IMR-90 (cell line): ENCODE data around the gene MLF2. TPM values are rescaled to one million over a fixed set of nuclear protein-coding genes. Genes with fewer than 3 reads are reported as not detected.

ENCODE experiments used
- ATAC-seq: fragments of 200-7000 bp; cut with Tn5 transposase; 2 replicates; pipeline ENCODE4 v1.9.1; 2020; ENCODE audit warnings: low read depth, mild to moderate bottlenecking, moderate library complexity
- BruUV-seq: library from RNA; stranded (reverse); fragments of 400-500 nt; replicated peaks from 2 replicates; lab custom pipeline; 2021; lab: Mats Ljungman, UMichigan
- CTCF ChIA-PET: fragments of 300-600 bp; formaldehyde crosslinking; extraction: SDS; loops from one replicate; lab custom pipeline; 2021; ENCODE audit warnings: antibody characterized with exemption; lab: Yijun Ruan, JAX
- POLR2A ChIA-PET: fragments of 300-600 bp; sonication (Branson Sonifier 250); formaldehyde crosslinking; loops from one replicate; lab custom pipeline; 2022; ENCODE audit warnings: antibody characterized with exemption; ENCODE audit not compliant: unreplicated experiment; lab: Charles Lee
- DNase-seq: peaks from one replicate; pipeline ENCODE4 v3.0.0; 2013
- H2AFZ ChIP-seq: replicated peaks from 2 replicates; pipeline ENCODE3; 2013; ENCODE audit warnings: low read length, mild to moderate bottlenecking; ENCODE audit not compliant: poor library complexity
- H2AK5ac ChIP-seq: 2 replicates; pipeline ENCODE4 v1.6.1; 2013; ENCODE audit warnings: low read depth, low read length, inconsistent platforms
- H2AK9ac ChIP-seq: replicated peaks from 2 replicates; pipeline ENCODE3; 2013; ENCODE audit warnings: mild to moderate bottlenecking, low read depth, low read length, moderate library complexity; ENCODE audit not compliant: poor library complexity
- H2BK120ac ChIP-seq: 2 replicates; pipeline ENCODE4 v1.6.1; 2013; ENCODE audit warnings: low read depth, low read length, inconsistent platforms
- H2BK15ac ChIP-seq: 3 replicates; pipeline ENCODE4 v1.6.1; 2013; ENCODE audit warnings: low read depth, low read length, inconsistent platforms
- H2BK20ac ChIP-seq: 2 replicates; pipeline ENCODE4 v1.6.1; 2013; ENCODE audit warnings: low read depth, mild to moderate bottlenecking, inconsistent platforms, low read length, moderate library complexity
- H2BK5ac ChIP-seq: 2 replicates; pipeline ENCODE4 v1.6.1; 2013; ENCODE audit warnings: mild to moderate bottlenecking, low read depth, low read length, inconsistent platforms; ENCODE audit not compliant: poor library complexity, severe bottlenecking
- H3K14ac ChIP-seq: replicated peaks from 2 replicates; pipeline ENCODE4 v1.6.1; 2013; ENCODE audit warnings: low read depth, low read length, inconsistent platforms
- H3K18ac ChIP-seq: 2 replicates; pipeline ENCODE4 v1.6.1; 2013; ENCODE audit warnings: low read depth, low read length, control low read depth
- H3K23ac ChIP-seq: 2 replicates; pipeline ENCODE4 v1.6.1; 2013; ENCODE audit warnings: low read depth, low read length, inconsistent platforms
- H3K27ac ChIP-seq: 2 replicates; pipeline ENCODE4 v1.5.1; 2013; ENCODE audit warnings: mild to moderate bottlenecking, control low read depth, low read length; ENCODE audit not compliant: insufficient read depth
- H3K27me3 ChIP-seq: 2 replicates; pipeline ENCODE4 v1.6.1; 2013; ENCODE audit warnings: low read length; ENCODE audit not compliant: control insufficient read depth, insufficient read depth
- H3K36me3 ChIP-seq: 2 replicates; pipeline ENCODE4 v1.6.1; 2013; ENCODE audit warnings: low read length, mixed read lengths; ENCODE audit not compliant: control insufficient read depth, insufficient read depth
- H3K4ac ChIP-seq: 2 replicates; pipeline ENCODE4 v1.6.1; 2013; ENCODE audit warnings: low read depth, low read length, inconsistent platforms
- H3K4me1 ChIP-seq: 2 replicates; pipeline ENCODE4 v1.6.1; 2013; ENCODE audit warnings: low read length, mixed read lengths; ENCODE audit not compliant: control insufficient read depth, insufficient read depth
- H3K4me2 ChIP-seq: 2 replicates; pipeline ENCODE4 v1.6.1; 2013; ENCODE audit warnings: low read depth, mild to moderate bottlenecking, control low read depth, low read length, moderate library complexity
- H3K4me3 ChIP-seq: 2 replicates; pipeline ENCODE4 v1.5.1; 2013; ENCODE audit warnings: low read depth, mild to moderate bottlenecking, control low read depth, low read length, moderate library complexity; ENCODE audit not compliant: insufficient read depth
- H3K56ac ChIP-seq: 2 replicates; pipeline ENCODE4 v1.6.1; 2013; ENCODE audit warnings: low read length, inconsistent platforms; ENCODE audit not compliant: insufficient read depth; ENCODE audit errors: extremely low read depth
- H3K79me1 ChIP-seq, 2 experiments: 2 replicates each; pipeline ENCODE4 v1.6.1; 2013; ENCODE audit warnings: low read length in 2 of 2, inconsistent platforms in 1 of 2, low read depth in 1 of 2
- H3K9ac ChIP-seq: 2 replicates; pipeline ENCODE4 v1.6.1; 2013; ENCODE audit warnings: low read depth, low read length, control low read depth
- H3K9me1 ChIP-seq: 2 replicates; pipeline ENCODE4 v1.6.1; 2013; ENCODE audit warnings: low read length, inconsistent platforms; ENCODE audit not compliant: insufficient read depth
- H3K9me3 ChIP-seq: 2 replicates; pipeline ENCODE4 v1.6.1; 2013; ENCODE audit warnings: low read length; ENCODE audit not compliant: control insufficient read depth, insufficient read depth
- H4K20me1 ChIP-seq: 2 replicates; pipeline ENCODE4 v1.6.1; 2013; ENCODE audit warnings: low read length, inconsistent platforms; ENCODE audit not compliant: insufficient read depth
- H4K5ac ChIP-seq: 2 replicates; pipeline ENCODE4 v1.6.1; 2013; ENCODE audit warnings: mild to moderate bottlenecking, low read depth, low read length, control low read depth
- H4K8ac ChIP-seq, 2 experiments: 2 replicates each; pipeline ENCODE4 v1.6.1; 2013; ENCODE audit warnings: low read depth in 2 of 2, low read length in 2 of 2, control low read depth in 1 of 2, inconsistent platforms in 1 of 2
- H4K91ac ChIP-seq: 2 replicates; pipeline ENCODE4 v1.6.1; 2013; ENCODE audit warnings: low read depth, low read length, inconsistent platforms; ENCODE audit not compliant: insufficient read depth
- BHLHE40 ChIP-seq: fragments of 150-350 bp; IDR thresholded peaks from 2 replicates; pipeline ENCODE4 v1.6.1; 2016; ENCODE audit warnings: mild to moderate bottlenecking, low read depth, low read length
- CEBPB ChIP-seq: IDR thresholded peaks from 2 replicates; pipeline ENCODE4 v1.6.1; 2012; ENCODE audit warnings: low read depth, low read length, improper control_type of control experiment
- CHD1 ChIP-seq: IDR thresholded peaks from 2 replicates; pipeline ENCODE4 v1.6.1; 2012; ENCODE audit warnings: low read depth, low read length, improper control_type of control experiment
- ELK1 ChIP-seq: fragments of 150-350 bp; IDR thresholded peaks from 2 replicates; pipeline ENCODE4 v1.6.1; 2016; ENCODE audit warnings: low read depth, mild to moderate bottlenecking, low read length, moderate library complexity, borderline replicate concordance
- FOS ChIP-seq: fragments of 150-350 bp; IDR thresholded peaks from 2 replicates; pipeline ENCODE4 v1.6.1; 2016; ENCODE audit warnings: low read depth, low read length
- MAFK ChIP-seq: IDR thresholded peaks from 2 replicates; pipeline ENCODE4 v1.6.1; 2012; ENCODE audit warnings: low read depth, low read length, improper control_type of control experiment
- MXI1 ChIP-seq: IDR thresholded peaks from 2 replicates; pipeline ENCODE4 v1.6.1; 2012; ENCODE audit warnings: low read depth, mild to moderate bottlenecking, low read length, moderate library complexity, borderline replicate concordance
- NFE2L2 ChIP-seq: fragments of 150-350 bp; IDR thresholded peaks from 2 replicates; pipeline ENCODE4 v1.6.1; 2016; ENCODE audit warnings: low read depth, mild to moderate bottlenecking, low read length
- POLR2A ChIP-seq: IDR thresholded peaks from 2 replicates; pipeline ENCODE4 v1.6.1; 2012; ENCODE audit warnings: mild to moderate bottlenecking, low read depth, low read length
- RAD21 ChIP-seq: IDR thresholded peaks from 2 replicates; pipeline ENCODE4 v1.6.1; 2012; ENCODE audit warnings: low read length, improper control_type of control experiment
- RFX5 ChIP-seq: IDR thresholded peaks from 2 replicates; pipeline ENCODE4 v1.8.0; 2012; ENCODE audit warnings: low read depth, mild to moderate bottlenecking, low read length, moderate library complexity
- SMC3 ChIP-seq: fragments of 150-350 bp; IDR thresholded peaks from 2 replicates; pipeline ENCODE4 v1.6.1; 2016; ENCODE audit warnings: low read depth, mild to moderate bottlenecking, antibody characterized with exemption, low read length, moderate library complexity
- USF2 ChIP-seq: fragments of 150-350 bp; IDR thresholded peaks from 2 replicates; pipeline ENCODE4 v1.6.1; 2017; ENCODE audit warnings: mild to moderate bottlenecking, antibody characterized with exemption, low read length, low read depth
- WGBS, 2 experiments: methylation state at CpG; one replicate each; pipeline versions ENCODE4 v1.1.5 to v1.1.7; 2013; ENCODE audit warnings: missing lambda C conversion rate in 2 of 2; ENCODE audit not compliant: insufficient read length in 1 of 2; ENCODE audit errors: extremely low coverage in 2 of 2; 5-methylcytosine and 5-hydroxymethylcytosine counted together
- dilution Hi-C: fragments of 300-500 bp; cut with HindIII; formaldehyde crosslinking; loops from one replicate; pipeline ENCODE4 v1.14.3; 2018; ENCODE audit warnings: low sequenced_read_pairs; ENCODE audit not compliant: unreplicated experiment
- in situ Hi-C: fragments of 300-500 bp; cut with MboI; formaldehyde crosslinking; loops from 3 replicates; pipeline ENCODE4 v1.14.3; 2019; ENCODE audit warnings: low sequenced_read_pairs, inconsistent platforms, mixed read lengths
- intact Hi-C: fragments of 100-400 bp; cut with micrococcal nuclease; formaldehyde crosslinking; loops from 2 replicates; pipeline ENCODE4 v1.10.0; 2022
- polyA plus RNA-seq, 3 experiments: library from polyadenylated mRNA; depleted of rRNA; stranded (reverse); fragments of >200 nt; gene quantifications; 2 replicates each; pipeline ENCODE4 v1.2.3, GENCODE V29; 2012; ENCODE audit warnings: low replicate concordance in 1 of 3
- total RNA-seq: library from RNA; depleted of rRNA; stranded (reverse); fragments of >200 nt; gene quantifications from 2 replicates; pipeline ENCODE4 v1.2.3, GENCODE V29; 2012

Gene MLF2
- total and polyA plus RNA-seq, 2 of the 4 experiments (the other 2 are of a cell fraction), result 236 to 403 TPM

GRCh38 chr12:6735448-6736191 is 17.3 kb downstream of the MLF2 start (continued):
- TF ChIP-seq SMC3, result peak; percentile 68
- TF ChIP-seq MAFK, result peak; percentile 37; the same call in 1 of the 2 replicates

GRCh38 chr12:6734506-6735387 is 18.2 kb downstream of the MLF2 start:
- H3K36me3 ChIP-seq, result peaks cover 24% of the 10 kb centered on the region
- H3K27me3 ChIP-seq, result no peaks in the 10 kb centered on the region
- dilution Hi-C loops, result no loop called here
- no peak overlapping the region for H3K56ac ChIP-seq
- H3K27ac ChIP-seq, result no peak overlapping the region
- no peaks in the 10 kb centered on the region for H4K20me1 ChIP-seq
- no peak for DNase-seq
- no peak overlapping the region for H2BK15ac ChIP-seq
- no peak overlapping the region for H3K23ac ChIP-seq
- H4K8ac ChIP-seq, result no peak overlapping the region
- no peak overlapping the region for H4K5ac ChIP-seq
- H3K14ac ChIP-seq, result no peak overlapping the region
- no peak overlapping the region for H2AK9ac ChIP-seq
- H4K91ac ChIP-seq, result no peak overlapping the region
- H3K9me1 ChIP-seq, result no peaks in the 10 kb centered on the region
- no peaks in the 10 kb centered on the region for H3K9me3 ChIP-seq
- no TSS peak for BruUV-seq
- no peak overlapping the region for H2BK5ac ChIP-seq
- H3K4ac ChIP-seq, result no peak overlapping the region
- intact Hi-C loops, result loop anchor here (1.0 kb wide), 2 partner anchors 45 to 91 kb away; no protein-coding TSS in a partner anchor
- H3K4me3 ChIP-seq, result no peak overlapping the region
- CTCF ChIA-PET, result interaction anchor here (0.5 to 0.6 kb wide), 2 partner anchors 10 to 74 kb away, joined by 3 read pairs; no protein-coding TSS in a partner anchor
- H2BK120ac ChIP-seq, result no peak overlapping the region
- H3K18ac ChIP-seq, result no peak overlapping the region
- H3K4me1 ChIP-seq, result no peaks in the 10 kb centered on the region
- POLR2A ChIA-PET, result interaction anchor here (0.6 to 1.0 kb wide), 2 partner anchors 11 to 31 kb away, joined by 3 to 4 read pairs; partner anchors contain the start of gene COPS7A
- no peak for ATAC-seq
- H2BK20ac ChIP-seq, result no peak overlapping the region
- H3K4me2 ChIP-seq, result no peak overlapping the region
- H2AFZ ChIP-seq, result no peak overlapping the region
- H2AK5ac ChIP-seq, result no peak overlapping the region
- no peak overlapping the region for H3K9ac ChIP-seq
- in situ Hi-C loops, result no loop called here
- 92% methylated on average over 2 of the region's 10 CpGs; no CpG with 5 or more reads in 1 of the 2 experiments for WGBS, 2 experiments
- H3K79me1 ChIP-seq, result peaks cover 0 to 7% of the 10 kb centered on the region in 2 experiments; a peak in 1 of 4 replicates
- TF ChIP-seq POLR2A, result no peak
- no peak for TF ChIP-seq FOS
- no peak for TF ChIP-seq NFE2L2
- TF ChIP-seq CEBPB, result no peak
- TF ChIP-seq SMC3, result no peak
- TF ChIP-seq MAFK, result no peak
- no peak for TF ChIP-seq RAD21
- TF ChIP-seq BHLHE40, result no peak
- TF ChIP-seq CHD1, result no peak
- no peak for TF ChIP-seq ELK1
- no peak for TF ChIP-seq USF2
- TF ChIP-seq MXI1, result no peak
- no peak for TF ChIP-seq RFX5
